Measurements from ENCODE around the gene KCNAB1.

DNA sequence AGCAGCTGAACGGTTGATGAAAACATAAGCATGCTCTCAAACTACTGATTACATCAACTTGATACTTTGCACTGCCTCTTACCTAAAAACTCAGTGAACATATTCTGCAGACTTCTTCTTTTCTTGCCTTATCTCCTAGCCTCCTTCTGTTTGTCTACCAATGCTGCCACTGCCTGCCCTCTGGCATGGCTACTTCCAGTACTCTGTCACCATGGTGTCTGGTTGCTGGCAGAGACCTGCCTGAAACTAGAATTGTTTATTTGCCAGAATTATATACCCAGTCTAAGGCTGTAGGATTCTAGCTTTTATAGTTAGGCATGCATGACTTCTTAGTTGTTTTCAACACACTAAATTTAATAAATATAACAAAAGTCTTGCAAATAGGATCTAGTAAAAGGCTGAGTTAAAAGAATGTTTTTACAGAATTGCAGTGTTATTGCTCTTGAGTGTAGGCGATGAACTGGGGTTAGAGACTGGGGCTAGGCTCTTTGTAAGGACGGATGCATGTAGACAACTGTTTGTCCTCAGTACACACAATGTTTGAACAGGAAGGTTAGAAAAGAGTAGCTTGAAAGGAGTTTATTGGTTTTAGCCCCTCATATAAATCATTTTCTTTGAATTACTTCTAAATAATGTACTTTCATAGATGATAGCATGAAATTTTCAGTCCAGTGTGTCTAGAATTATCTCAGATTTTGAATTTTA lies 116.3 kb downstream of the KCNAB1 start:
- TF ChIP-seq, protein P1, sequence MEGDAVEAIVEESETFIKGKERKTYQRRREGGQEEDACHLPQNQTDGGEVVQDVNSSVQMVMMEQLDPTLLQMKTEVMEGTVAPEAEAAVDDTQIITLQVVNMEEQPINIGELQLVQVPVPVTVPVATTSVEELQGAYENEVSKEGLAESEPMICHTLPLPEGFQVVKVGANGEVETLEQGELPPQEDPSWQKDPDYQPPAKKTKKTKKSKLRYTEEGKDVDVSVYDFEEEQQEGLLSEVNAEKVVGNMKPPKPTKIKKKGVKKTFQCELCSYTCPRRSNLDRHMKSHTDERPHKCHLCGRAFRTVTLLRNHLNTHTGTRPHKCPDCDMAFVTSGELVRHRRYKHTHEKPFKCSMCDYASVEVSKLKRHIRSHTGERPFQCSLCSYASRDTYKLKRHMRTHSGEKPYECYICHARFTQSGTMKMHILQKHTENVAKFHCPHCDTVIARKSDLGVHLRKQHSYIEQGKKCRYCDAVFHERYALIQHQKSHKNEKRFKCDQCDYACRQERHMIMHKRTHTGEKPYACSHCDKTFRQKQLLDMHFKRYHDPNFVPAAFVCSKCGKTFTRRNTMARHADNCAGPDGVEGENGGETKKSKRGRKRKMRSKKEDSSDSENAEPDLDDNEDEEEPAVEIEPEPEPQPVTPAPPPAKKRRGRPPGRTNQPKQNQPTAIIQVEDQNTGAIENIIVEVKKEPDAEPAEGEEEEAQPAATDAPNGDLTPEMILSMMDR (IDR thresholded peaks at IDR 0.05; ENCODE audit: insufficient read depth, low read length, poor library complexity, severe bottlenecking), result no peak
- no peak for TF ChIP-seq EZH2phosphoT487 (conservative IDR thresholded peaks at IDR 0.05; ENCODE audit: low read length)
